GM12801 (cell line): Measurements from ENCODE around the gene ATP6V1C2.

ENCODE experiments used
- TF ChIP-seq, protein P1 (sequence below): IDR thresholded peaks from one replicate; pipeline ENCODE4 v1.5.1; 2011; ENCODE audit warnings: control low read depth; ENCODE audit not compliant: insufficient read length; ENCODE audit errors: extremely low read depth

ATP6V1C2 gene

DNA sequence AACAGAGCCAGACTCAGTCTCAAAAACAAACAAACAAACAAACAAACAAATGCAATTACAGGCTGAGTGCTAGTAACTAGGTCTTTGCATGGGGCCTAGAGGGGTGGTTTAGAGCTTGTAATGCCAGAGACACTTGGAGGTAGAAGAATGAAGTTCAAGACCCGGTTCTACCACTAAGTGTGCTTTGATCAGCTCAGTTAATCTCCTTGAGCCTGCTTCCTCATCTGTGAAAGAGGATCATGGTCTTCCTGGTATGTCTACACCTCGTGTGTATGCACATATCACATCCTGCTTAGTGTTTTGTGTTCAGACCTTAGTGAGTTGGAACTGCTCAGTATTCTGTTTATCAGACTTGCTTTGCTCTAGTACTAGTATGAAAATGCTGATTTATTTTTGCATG, 4.8 kb upstream of the ATP6V1C2 start:
- TF ChIP-seq, protein P1, sequence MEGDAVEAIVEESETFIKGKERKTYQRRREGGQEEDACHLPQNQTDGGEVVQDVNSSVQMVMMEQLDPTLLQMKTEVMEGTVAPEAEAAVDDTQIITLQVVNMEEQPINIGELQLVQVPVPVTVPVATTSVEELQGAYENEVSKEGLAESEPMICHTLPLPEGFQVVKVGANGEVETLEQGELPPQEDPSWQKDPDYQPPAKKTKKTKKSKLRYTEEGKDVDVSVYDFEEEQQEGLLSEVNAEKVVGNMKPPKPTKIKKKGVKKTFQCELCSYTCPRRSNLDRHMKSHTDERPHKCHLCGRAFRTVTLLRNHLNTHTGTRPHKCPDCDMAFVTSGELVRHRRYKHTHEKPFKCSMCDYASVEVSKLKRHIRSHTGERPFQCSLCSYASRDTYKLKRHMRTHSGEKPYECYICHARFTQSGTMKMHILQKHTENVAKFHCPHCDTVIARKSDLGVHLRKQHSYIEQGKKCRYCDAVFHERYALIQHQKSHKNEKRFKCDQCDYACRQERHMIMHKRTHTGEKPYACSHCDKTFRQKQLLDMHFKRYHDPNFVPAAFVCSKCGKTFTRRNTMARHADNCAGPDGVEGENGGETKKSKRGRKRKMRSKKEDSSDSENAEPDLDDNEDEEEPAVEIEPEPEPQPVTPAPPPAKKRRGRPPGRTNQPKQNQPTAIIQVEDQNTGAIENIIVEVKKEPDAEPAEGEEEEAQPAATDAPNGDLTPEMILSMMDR = no peak

- TF ChIP-seq, protein P1 = no peak
These were observed 3.8 kb upstream of the ATP6V1C2 start for GRCh38 chr2:10717628-10718027.

- TF ChIP-seq, protein P1 = no peak
These were observed 1.1 kb upstream of the ATP6V1C2 start for GRCh38 chr2:10720306-10720705.

DNA sequence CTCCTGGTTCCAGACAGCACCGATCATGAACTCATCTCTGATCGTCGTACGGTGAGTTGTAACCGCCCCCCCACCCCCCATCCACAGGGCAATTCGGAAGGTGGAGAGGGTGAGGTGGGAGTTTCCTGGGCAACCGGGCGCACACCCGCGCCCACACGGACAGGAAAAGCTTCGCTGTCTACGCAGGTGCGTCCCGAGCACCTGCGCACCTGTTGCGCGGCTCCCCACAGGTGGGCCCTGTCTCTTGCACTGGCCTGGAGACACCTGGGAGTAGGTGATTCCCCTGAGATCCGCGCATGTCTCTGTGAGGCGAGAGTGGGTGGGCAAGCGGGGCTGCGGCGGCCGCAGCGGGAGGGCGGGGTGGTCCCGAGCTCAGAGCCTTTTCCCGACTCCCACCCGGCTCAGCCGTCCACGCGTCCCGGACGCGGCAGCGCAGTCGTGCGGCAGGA, 459 bp upstream of the ATP6V1C2 start:
- TF ChIP-seq, protein P1 = no peak

DNA sequence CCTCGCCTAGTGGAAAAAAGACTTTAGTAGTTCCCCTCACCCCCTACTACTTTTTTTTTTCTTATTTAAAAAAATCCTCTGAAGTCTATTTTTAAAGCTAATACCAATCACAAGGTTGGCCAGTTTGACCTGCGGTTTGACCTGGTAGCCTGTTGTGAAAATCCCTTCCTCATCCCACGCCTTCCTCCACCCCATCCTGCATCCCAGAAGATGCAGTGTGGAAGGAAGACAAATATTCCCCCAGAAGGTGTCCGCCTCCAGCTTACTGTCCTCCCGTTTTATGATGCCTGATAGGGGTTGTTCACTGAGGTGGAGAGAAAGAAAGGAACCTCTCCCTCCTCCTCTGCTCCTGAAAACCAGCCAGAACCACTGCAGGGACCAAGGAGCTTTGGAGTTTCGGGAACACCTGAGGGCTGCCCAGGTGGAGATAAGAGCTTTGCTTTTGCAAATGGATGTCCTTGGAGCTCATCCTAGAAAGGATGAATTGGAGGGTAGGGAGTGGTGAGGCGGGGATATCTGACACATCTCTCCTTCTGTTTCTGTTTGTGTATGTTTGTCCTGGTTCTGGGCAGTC, 909 bp downstream of the ATP6V1C2 start:
- TF ChIP-seq, protein P1 = no peak

GRCh38 chr2:10732924-10733565, 11.6 kb downstream of the ATP6V1C2 start:
- TF ChIP-seq, protein P1 = no peak

DNA sequence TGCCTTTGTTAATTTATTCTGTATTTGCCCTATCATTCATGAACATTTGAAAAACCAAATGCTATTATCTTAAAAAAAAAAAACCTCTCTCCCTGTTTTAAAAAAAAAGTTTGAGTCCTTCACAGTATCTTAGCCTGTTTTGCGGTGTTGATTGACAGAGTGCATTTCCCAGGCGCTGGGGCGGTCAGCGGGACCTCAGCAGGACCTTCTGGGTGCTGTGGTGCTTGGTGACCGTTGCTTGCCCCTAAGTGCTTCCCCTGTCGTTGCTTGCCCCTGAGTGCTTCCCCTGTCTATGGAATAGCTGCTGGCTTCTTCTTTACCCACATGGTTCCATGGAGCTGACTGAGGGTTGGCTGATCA, 12.1 kb downstream of the ATP6V1C2 start:
- TF ChIP-seq, protein P1 = no peak
